HG03521 (cell line): ENCODE data around the gene CATSPER3.

Experiments used
- ATAC-seq: cut with Tn5 transposase; IDR thresholded peaks from one replicate; pipeline ENCODE4 v1.9.1; 2021; ENCODE audit warnings: mild to moderate bottlenecking, moderate library complexity; ENCODE audit not compliant: unreplicated experiment

Gene CATSPER3

DNA sequence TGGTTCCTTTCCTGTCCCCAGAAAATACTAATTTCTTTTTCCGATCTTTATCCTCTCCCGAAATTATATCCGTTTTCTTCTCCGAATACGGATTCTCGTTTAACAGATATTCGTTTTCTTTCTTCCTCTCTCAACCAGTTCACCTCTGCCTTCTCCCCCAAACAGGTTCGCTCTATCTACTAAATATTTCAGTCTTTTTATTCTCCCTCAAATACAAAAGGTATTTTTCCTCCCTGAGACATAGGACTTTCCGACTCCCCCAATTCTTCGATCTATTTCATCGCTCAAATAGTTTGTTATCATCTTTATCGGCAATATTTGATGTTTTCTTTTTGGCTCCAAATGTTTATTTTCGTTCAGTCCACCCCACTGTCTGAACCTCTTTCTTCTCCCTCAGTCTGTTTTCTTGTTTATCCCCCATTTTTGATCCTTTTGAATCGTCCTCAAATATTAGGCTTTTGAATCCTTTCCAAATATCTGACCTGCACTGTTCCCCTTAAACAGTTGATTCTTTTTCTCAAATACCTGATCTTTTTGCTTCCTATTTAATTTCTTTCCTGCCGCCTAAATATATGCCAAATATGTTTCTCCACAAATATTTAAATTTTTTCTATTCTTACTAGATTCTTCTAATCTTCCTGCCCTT, 61.9 kb downstream of the CATSPER3 start:
- ATAC-seq, result no peak

DNA sequence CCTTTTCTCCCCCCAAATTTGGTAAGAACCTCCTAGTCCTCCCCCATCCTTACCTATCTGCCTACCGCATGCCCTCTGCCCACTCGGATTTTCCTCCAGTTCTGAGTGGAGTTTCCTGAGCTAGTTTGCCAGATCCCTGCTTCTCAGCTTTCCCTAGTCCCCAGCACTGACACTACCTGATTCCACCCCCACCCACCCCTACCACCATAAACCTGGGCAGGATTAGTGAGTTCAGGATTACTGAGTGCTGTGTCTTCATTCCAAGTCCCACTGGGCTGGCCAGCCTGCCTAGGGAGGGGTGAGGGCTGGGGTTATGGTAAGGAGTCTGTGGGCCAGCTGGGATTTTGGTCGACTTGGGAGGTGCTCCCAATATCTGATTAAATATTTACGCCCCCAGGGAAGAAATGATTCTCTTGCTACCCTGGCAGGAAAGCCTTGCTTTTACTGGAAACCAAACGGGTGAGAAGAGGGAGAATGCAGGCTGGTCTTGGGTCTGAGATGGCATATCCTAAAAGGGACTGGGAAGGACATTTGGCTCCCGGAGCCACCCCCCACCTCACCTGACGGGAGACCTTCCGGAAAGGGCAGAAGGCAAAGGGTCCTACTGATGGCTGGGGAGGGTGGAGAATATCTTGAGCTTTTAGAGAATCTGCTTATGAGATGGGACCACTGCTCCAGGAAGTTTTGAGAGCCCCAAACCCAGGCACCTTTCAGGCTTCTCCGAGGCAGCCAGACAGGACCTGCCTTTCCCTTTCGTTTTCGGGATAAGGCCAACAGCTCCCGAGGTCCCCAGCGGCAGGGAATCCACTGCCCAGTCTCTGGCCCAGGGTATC, 62.6 kb downstream of the CATSPER3 start:
- no peak for ATAC-seq

DNA sequence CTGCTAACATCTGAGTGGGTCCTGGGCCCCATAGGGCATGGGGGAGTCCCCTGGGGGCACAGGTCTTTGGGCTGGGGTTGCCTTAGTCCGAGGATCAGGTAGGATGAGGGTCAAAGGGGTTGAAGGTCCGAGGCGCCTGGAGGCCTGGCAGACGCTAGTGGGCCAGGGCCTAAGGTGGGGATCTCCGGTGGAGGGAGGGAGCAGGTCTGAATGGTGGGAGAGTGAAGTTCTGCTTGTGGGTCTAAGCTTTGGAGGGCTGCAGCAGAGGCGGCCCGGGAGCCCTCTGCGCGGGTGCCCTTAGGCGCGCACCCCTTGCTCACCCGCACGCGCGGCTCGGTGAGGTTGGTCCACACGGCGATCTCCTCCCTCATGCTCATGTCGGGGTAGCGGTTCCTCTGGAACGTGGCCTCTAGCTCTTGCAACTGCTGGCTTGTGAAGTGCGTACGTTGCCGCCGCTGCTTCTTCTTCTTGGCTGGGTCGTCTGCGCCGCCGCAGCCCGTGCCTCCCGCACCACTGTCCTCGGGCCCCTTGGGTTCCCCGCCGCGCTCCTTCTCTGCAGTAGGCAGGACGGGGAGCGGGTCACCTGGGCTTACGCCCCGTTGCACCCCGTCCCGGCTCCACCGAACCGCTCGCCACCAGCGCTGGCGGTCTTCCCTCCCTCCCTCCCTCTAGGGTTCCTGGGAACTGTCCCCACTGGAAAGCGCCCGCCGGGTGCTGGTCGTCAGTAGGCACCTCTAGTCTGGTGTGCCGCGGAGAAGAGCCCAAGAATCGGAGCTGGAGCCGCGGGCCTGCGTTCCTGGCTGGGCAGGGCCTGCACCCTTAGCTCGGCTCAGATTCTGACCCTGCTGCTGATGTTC, 63.5 kb downstream of the CATSPER3 start:
- no peak for ATAC-seq

DNA sequence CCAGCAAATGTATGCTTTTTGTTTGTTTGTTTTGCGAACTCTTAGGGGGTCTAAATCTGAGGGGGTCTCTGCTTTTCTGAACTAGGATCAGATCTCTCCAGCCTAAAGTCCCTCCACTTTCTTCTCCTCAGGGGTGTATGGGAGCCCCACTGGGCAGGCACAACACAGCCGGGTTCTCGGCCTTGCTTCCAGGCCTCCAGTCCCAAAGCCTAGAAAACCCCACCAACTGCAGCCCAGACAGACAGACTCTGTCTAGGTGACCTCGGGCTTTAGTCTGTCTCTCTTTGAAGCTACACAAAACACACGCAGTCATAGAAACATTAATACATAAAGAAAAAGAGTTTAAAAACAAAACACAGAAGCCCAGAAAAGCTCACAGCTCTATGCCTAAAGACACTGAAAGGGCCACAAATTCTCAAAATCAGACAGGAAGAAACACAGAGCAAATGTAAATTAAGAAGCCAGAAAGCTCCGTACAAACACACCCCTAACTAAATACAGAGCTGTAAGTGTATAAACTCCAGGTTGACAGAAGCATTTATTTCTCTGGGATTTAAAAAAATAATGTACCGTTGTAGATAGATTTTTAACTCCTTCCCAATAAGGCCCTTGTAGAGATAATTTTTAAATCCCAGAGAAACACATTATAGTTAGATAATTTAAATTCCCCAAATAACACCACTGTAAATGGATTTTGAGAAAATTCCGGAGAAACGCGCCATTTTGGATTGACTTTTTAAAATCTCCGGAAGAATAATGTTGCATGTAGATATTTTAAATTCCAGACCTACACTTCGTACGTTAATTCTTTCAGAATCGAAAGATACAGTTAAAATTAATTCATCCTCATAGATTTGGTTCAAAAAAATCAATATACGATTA, 64.3 kb downstream of the CATSPER3 start:
- no peak for ATAC-seq

DNA sequence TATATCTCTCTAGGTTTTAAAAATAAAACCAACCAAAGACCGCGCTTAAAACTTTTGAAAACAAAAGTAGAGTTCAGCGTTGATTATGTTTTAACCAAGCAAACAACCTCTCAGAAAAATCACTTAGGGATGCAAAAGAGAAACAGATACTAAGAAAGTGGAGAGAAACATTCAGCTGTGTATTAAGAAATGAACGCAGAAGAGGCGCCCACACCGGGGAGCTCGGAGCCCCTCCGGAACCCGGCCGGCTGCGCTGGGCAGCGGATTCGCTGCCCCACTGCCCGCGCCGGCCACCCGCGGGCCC, 64.9 kb downstream of the CATSPER3 start:
- ATAC-seq, result no peak

DNA sequence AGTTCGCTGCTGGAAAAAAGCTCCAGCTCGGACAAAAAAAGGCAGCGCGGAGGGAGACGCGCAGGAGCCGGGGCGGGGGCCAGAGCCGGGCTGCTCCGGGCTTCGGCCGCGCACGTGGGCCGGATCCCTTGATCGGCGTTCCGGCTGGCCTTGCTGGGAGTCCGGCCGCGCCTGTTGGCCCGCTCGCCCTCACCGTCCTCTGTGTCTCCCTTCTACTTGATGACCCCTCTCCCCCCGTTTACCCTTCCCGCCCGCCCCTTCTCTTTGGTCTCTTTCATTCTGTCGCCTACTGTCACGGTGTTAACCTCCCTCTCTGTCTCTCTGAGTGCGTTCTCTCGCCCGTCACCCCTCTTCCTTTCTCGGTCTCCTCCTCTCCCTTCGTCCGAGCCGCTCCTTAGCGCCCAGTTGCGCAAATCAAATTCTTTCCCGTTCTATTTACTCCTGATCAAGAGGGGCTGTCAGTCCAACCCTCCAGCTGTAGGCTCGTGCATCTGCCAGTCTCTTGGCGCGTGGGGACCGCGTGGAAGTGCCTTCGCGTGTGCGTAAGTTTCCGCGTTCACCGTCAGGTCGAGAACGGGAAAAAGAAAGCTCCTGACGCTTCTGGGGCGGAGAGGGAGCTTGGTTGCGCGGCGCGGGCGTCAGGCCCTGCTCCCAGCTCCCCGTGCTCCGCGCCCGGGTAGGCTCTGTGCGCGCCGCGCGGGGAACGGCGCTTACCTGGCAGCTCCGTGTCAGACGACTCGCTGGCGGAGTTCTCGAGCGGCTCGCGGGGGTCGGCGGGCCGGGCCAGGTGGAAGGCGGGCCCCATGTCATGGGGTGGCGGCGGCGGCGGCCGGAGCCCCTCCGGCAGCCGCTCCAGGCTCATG, 65.5 kb downstream of the CATSPER3 start:
- ATAC-seq, result no peak

DNA sequence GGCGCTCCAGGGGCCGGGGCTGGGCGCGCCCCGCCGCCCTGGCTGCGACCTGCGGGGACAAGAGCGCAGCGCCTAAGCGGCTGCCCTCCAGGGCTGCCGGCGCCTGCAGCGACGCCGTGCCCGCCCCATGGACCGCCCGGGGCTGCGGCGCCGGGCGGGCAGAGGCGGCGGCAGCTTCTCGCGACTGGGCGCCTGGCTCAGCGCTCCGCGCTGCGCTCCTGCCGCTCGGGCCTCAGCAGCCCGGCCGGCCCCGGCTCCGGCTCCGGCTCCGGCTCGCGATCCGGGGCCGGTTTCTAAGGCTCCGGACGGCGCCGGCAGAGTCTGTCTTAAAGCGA, 66.2 kb downstream of the CATSPER3 start, which contains the start of gene PITX1:
Gene PITX1 (minus strand): TSS at position 328 of the 335 bp plus-strand sequence. CDS start 347 bp downstream, outside the sequence.
- ATAC-seq, result no peak

DNA sequence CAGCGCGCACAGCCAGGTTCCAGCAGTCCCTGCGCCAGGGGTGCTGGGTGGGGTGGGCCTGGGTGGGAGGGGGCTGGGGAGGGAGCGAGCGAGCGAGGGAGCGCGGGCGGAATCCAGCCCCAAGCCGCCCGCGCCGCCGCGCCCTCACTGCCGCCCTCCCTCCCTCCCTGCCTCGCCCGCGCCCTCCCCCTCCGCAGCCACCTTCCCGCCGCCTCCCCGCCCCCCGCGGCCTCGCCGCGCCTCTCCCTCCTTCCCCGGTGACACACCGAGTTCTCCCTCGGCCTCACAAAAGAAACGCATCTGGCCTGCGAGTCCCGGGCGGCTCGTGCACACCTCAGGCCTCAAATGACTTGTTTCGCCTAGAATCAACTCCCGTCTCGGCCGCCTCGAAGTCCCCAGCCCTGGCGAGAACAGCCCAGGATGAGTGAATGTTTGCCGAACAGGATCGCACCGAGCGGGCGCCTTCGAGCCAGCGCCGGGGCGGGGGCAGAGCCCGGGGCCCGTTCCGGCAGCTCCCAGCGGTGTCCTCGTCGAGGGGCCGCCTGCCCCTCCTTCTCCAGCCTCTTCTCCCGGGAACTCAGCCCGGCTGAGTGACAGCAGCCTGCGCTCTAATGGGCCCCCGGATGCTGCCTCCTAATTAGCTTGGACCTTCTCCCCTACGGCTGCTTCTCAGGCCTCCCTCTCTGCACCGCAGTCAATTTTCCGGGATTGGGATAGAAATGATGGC, 66.7 kb downstream of the CATSPER3 start:
- no peak for ATAC-seq

DNA sequence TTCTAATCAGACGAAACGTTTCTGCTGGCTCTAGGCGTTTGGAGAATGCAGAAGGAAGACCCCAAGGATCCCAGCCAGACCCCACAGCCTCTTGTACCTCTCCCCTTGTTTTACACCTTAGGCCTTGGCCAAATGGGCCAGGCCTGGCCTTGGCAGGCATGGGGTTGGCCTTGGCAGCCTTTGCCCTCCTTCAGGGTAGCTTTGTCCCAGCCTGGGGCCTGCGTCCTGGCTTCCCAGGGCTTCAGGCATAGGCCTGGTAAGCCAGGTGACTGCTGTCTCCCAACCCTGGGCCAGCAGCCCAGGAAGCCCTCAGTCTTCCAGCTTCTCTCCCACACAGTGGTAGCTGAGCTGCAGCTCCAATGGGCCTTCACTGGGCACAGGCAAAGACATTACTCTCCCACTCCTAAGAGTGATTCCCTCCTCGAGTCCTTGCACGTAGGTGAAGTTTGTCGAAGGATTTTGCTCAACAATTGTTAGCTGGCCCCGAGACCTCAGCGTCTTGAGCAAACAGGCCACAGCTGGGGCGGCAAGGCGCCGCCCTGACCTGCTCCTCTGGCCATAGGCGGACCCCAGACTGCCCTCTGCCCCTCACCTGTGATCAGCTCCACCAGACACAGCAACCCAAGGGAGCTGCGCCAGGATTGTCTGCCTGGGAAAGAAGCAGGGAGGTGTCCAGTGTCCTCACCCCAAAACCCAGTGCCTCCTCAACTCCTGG, 67.4 kb downstream of the CATSPER3 start:
- no peak for ATAC-seq

DNA sequence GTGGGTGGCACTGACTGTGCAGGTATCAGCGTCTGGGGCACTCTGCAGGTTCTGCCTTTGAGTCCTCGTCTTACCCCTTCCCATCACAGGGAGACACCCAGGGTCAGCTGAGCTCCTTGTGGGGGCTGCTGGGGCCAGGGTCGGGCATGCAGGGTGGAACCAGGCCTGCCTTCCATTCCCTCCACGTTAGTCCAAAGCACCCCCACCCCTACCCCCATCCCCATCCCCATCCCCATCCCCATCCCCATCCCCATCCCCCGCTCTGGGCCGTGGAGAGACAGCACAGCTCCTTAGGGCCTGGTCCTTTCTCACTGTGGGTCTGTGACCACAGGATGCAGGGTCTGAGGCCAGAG, 67.9 kb downstream of the CATSPER3 start:
- ATAC-seq, result no peak

DNA sequence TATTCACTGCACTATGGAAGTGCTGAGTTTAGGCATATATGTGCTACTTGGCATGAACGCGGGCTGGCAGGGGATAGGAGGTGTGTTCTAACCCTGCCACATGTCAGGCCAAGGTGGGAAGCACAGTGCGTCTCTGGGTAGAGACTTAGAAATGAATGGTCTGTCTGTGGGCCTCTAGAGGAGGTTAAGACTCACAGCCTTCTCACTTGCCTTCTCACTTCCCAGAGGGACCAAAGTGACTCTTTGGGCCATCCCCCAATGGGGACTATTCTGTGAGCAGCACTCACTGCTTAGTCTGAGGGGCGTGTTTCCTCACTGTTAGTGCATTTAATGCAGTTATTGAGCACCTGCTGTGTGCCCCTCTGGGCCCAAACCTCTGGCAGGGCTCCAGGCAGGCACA, 68.7 kb downstream of the CATSPER3 start:
- ATAC-seq, result no peak

DNA sequence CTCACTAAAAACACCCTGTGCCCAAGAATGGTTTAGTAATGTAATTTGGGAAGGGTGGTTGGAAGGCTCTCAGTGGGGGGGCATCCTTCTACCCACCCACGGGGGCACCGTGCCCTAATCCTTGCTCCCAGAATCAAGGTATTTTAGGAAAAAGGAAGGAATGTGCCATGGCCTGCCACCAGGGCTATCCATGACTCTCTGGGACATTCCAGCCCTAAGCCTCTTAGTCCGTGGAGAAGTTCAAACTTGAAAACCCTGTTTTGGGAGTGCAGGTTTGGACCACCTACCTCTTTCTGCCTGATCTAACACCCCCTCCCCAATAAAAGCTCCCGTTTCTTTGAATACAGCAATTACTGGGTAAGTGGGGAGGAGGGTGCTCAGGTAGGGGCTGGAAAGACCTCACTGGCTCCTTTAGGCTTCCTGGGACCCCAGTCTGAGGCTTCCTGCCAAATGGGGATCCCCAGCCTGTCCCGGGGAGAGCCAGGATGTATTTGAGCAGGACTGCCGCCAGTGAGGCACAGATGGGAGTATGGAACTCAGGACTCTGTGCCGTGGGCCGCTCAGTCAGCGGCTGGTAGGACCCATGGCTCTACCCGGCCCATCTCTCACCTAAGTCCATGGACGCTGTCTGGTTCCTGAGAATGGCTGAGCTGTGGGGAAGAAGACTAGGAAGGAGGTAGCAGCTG, 70.0 kb downstream of the CATSPER3 start:
- ATAC-seq, result no peak

DNA sequence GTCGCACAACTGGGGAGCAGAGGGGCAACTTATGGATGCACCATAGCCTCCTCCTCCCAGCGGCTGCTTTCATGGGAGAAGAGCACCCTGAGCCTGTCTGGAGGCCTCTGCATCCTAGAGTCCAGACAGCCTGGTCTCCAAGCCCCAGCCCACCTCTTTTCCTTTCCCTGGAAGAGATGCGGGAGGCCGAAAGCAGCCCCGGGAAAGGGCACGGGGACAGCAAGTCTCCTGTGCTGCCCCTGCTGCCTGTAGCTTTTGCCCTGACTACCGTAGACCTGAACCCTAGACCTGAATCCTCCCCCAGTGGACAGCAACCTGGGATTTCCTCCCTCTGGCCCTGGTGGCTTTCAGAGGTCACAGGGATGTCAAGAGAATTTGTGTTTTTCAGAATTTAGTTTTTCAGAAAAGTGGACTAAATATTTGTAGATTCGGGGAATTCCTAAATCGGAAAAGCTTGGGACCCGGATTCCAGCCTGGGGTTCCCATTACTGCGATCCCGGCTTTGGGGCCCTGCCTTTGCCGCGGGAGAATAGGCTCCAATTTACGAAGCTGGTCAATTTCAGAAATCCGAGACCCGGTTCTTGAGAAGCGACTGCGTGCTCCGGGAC, 70.6 kb downstream of the CATSPER3 start:
- ATAC-seq, result no peak

DNA sequence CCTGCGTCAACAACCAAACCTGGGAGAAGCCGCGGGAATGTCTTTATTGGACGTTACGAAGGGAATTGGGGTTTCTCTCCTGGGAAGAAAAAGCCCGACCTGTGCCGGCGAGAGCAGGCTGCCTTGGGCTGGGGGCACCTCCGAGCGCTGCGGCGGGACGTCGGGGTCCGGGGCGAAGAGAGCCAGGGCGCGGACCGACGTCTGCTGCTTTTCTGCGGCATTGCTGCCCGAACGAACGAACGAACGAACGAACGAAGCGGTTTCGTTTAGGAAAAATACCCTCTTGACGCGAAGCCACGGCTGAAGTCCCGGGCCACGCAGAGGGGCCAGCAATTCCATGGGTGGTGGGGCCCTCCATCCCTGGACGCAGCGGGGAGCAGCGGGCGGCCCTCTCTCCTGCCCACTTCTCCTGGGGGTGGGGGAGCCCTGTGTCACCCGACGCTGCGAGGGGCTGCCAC, 71.1 kb downstream of the CATSPER3 start:
- ATAC-seq, result no peak

DNA sequence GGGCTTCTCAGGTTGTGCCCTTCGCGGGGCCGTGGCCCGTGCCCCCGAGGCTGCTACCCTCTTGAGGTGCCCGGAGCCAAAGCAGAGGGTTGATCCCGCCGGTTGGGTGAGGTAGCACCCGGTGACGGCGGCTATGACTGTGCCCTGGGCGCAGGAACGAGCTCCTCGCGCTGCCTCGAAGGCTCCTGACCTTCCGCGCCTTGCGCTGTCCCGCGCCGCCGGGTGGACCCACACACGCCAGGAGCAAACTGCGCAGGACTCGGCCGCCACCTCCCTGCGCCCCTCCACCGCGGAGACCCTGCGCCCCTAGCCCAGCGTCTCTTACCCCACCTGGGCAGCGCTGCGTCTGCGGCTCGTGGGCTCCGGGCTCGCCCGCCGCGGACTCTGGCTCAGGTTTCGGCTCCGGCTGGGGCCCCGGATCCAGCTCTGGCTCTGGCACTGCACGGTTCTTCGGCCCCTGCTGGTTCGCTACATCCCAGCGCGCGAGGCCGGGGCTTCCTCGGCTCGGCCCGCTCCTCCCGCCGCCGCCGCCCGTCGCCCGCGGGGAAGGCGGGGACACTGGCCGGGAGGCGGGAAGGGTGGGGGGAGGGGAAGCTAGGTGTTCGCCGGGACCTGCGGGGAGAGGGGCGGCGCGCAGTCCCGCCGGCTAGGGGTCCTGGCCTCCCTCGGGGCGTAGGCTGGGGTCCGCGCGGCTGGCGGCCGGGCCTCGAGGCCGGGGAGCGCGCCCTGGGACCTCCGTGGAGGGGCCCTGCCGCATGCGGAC, 71.7 kb downstream of the CATSPER3 start:
- no peak for ATAC-seq

DNA sequence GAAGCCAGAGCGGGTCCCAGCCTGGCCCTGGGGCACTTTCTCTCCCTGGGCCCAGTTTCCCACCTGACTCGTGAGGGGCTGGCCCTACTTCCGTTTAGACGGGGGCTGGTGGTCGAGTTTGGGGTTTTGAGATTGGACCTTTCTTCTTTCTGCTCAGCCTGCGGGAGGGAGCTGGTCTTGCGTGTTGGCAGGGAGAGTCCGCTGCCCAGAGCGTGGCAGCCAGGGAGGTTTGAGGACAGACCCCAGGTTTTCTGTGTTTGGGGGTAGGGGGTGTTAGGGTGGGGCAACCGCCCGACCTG, 72.3 kb downstream of the CATSPER3 start:
- ATAC-seq, result no peak
